Activated CD8-positive, alpha-beta T cell treated with anti-CD3 and anti-CD28 coated beads for 36 hours (primary cell): ENCODE results near the gene EFNA5. TPM values are rescaled to one million over a fixed set of nuclear protein-coding genes. Genes with fewer than 3 reads are reported as not detected.

ENCODE experiments used
- ATAC-seq: fragments of 200-7000 bp; cut with Tn5 transposase; one replicate; pipeline ENCODE4 v1.10.0; 2021; ENCODE audit warnings: mild to moderate bottlenecking, moderate library complexity
- CTCF ChIA-PET: fragments of 350-600 bp; sonication (Branson Sonifier 250); formaldehyde crosslinking; loops from one replicate; lab custom pipeline; 2021; ENCODE audit warnings: antibody characterized with exemption; lab: Charles Lee
- POLR2A ChIA-PET: fragments of 350-600 bp; sonication (Branson Sonifier 250); formaldehyde crosslinking; loops from one replicate; lab custom pipeline; 2021; ENCODE audit warnings: antibody characterized with exemption; lab: Charles Lee
- DNase-seq: peaks from one replicate; pipeline ENCODE4 v3.0.0-alpha.2; 2020
- H3K27ac Mint-ChIP-seq: one replicate; pipeline ENCODE4 v1.8.0; 2021; ENCODE audit warnings: mild to moderate bottlenecking, mixed read lengths
- H3K27me3 Mint-ChIP-seq: one replicate; pipeline ENCODE4 v1.8.0; 2021; ENCODE audit warnings: mixed read lengths
- H3K36me3 Mint-ChIP-seq: one replicate; pipeline ENCODE4 v1.8.0; 2021; ENCODE audit warnings: low read depth, mixed read lengths
- H3K4me1 Mint-ChIP-seq: one replicate; pipeline ENCODE4 v1.8.0; 2021; ENCODE audit warnings: low read depth, mixed read lengths
- H3K4me3 Mint-ChIP-seq: one replicate; pipeline ENCODE4 v1.8.0; 2021; ENCODE audit warnings: mild to moderate bottlenecking, moderate library complexity, mixed read lengths
- H3K9me3 Mint-ChIP-seq: one replicate; pipeline ENCODE4 v1.8.0; 2021; ENCODE audit warnings: mixed read lengths
- intact Hi-C: fragments of 100-400 bp; cut with micrococcal nuclease; formaldehyde crosslinking; loops from one replicate; pipeline ENCODE4 v1.10.0; 2022
- total RNA-seq, 2 experiments: library from RNA; stranded (reverse); gene quantifications; one replicate each; pipeline ENCODE4 v1.2.3, GENCODE V29; 2021
- TF ChIP-seq, protein P1 (sequence below): fragments of 200-600 bp; IDR thresholded peaks from one replicate; pipeline ENCODE4 v1.8.0; 2022; ENCODE audit warnings: antibody characterized with exemption, mild to moderate bottlenecking

Gene EFNA5
- total RNA-seq, 2 experiments from 2014 or later: not detected

DNA sequence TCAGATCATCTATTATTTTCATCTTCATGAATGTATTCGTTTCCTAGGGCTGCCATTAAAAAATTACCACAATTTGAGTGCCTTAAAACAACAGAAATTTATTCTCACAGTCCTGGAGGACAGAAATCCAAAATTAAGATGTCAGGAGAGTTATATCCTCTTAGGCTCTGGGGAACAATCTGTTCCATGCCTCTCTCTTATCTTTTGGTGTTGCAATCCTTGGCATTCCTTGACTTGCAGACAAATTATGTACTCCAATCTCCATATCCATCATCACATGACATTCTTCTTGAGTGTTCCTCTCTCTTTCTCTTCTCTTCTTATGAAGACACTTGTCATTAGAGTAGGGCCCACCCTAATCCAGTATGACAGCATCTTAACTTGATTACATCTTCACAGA lies 339.4 kb downstream of the EFNA5 start:
- no peak for DNase-seq
- Mint-ChIP-seq H3K27ac (no peak overlapping the region), H3K36me3 (no peaks in the 10 kb centered on the region), H3K4me3 (no peak overlapping the region), H3K27me3 (no peaks in the 10 kb centered on the region), H3K4me1 (no peaks in the 10 kb centered on the region), H3K9me3 (no peaks in the 10 kb centered on the region)
- intact Hi-C loops: no loop called here
- POLR2A ChIA-PET: no interaction called here
- CTCF ChIA-PET: no interaction called here
- ATAC-seq: no peak
- TF ChIP-seq, protein P1, sequence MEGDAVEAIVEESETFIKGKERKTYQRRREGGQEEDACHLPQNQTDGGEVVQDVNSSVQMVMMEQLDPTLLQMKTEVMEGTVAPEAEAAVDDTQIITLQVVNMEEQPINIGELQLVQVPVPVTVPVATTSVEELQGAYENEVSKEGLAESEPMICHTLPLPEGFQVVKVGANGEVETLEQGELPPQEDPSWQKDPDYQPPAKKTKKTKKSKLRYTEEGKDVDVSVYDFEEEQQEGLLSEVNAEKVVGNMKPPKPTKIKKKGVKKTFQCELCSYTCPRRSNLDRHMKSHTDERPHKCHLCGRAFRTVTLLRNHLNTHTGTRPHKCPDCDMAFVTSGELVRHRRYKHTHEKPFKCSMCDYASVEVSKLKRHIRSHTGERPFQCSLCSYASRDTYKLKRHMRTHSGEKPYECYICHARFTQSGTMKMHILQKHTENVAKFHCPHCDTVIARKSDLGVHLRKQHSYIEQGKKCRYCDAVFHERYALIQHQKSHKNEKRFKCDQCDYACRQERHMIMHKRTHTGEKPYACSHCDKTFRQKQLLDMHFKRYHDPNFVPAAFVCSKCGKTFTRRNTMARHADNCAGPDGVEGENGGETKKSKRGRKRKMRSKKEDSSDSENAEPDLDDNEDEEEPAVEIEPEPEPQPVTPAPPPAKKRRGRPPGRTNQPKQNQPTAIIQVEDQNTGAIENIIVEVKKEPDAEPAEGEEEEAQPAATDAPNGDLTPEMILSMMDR: no peak

DNA sequence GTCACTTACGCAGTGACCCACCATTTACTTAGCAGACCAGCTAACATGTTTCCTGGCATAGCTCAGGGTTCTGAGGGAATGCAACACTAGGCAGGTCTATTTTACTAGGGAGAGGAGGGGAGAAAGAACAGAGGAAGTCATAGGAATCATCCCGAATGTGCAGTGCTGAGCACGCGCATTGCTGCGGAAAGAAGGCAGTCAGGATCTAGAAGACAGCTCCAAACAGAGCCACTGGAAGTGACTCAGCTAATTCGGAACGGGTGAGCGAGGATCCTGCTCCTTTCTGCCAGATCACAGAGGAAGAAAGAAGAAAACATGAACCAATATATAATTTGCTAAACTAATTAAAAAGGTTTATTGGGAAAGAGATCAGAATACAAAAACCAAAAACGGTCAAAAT lies 339.8 kb downstream of the EFNA5 start:
- H3K9me3 Mint-ChIP-seq: no peaks in the 10 kb centered on the region
- no peak overlapping the region for H3K4me3 Mint-ChIP-seq
- no peaks in the 10 kb centered on the region for H3K36me3 Mint-ChIP-seq
- no peak overlapping the region for H3K27ac Mint-ChIP-seq
- no peak for DNase-seq
- CTCF ChIA-PET: no interaction called here
- H3K27me3 Mint-ChIP-seq: no peaks in the 10 kb centered on the region
- intact Hi-C loops: no loop called here
- no peaks in the 10 kb centered on the region for H3K4me1 Mint-ChIP-seq
- TF ChIP-seq, protein P1: no peak
- no peak for ATAC-seq
- POLR2A ChIA-PET: no interaction called here

DNA sequence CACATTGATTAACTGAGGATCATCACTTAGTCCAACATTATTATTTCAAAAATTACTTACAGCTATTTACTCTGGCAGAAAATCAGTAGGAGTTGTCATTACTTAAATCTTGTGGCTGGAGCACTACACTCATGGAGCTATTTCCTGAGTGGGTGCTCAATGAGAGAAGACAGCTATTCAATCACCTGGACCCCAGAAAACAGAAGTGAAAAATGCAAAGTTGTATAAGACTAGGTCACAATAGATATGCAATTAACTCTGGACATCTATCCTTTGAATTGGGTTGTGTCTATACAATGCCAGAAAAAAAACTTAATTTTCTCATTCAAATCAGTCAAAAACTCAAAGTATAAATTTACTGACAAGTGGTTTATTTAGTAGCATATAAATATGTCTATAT lies 340.9 kb downstream of the EFNA5 start:
- DNase-seq (no peak), ATAC-seq (no peak)
- no peak overlapping the region for H3K27ac Mint-ChIP-seq
- H3K27me3 Mint-ChIP-seq: no peaks in the 10 kb centered on the region
- POLR2A ChIA-PET: no interaction called here
- no peak overlapping the region for H3K4me3 Mint-ChIP-seq
- no peaks in the 10 kb centered on the region for H3K36me3 Mint-ChIP-seq
- no peaks in the 10 kb centered on the region for H3K4me1 Mint-ChIP-seq
- TF ChIP-seq, protein P1: no peak
- intact Hi-C loops: no loop called here
- no peaks in the 10 kb centered on the region for H3K9me3 Mint-ChIP-seq
- CTCF ChIA-PET: no interaction called here
